Tibial nerve (tissue), 4 donors: ENCODE results near the gene RALY. TPM values are rescaled to one million over a fixed set of nuclear protein-coding genes. Genes with fewer than 3 reads are reported as not detected.

ENCODE experiments used
- DNase-seq, 2 donors: peaks; one replicate each; pipeline ENCODE4 v3.0.0-alpha.2; 2019; ENCODE audit warnings: low spot score in 2 of 2
- H3K27ac ChIP-seq, 4 donors: fragments of 200-600 bp; sonication (generic) in 3 of 4; one replicate each; pipeline ENCODE4 v1.5.1; 2017 to 2019; ENCODE audit warnings: mild to moderate bottlenecking in 1 of 4
- H3K27me3 ChIP-seq, 2 donors: fragments of 200-600 bp; sonication (generic) in 1 of 2; one replicate each; pipeline versions ENCODE4 v1.5.1 to v1.6.0; 2017 to 2019
- H3K36me3 ChIP-seq, 3 donors: fragments of 200-600 bp; sonication (generic); one replicate each; pipeline ENCODE4 v1.5.1; 2018 to 2019
- H3K4me1 ChIP-seq, 4 donors: fragments of 200-600 bp; sonication (generic) in 3 of 4; one replicate each; pipeline ENCODE4 v1.5.1; 2017 to 2019
- H3K4me3 ChIP-seq, 4 donors: fragments of 200-600 bp; sonication (generic) in 3 of 4; one replicate each; pipeline ENCODE4 v1.5.1; 2017 to 2019; ENCODE audit warnings: mild to moderate bottlenecking in 1 of 4, moderate library complexity in 1 of 4
- H3K9me3 ChIP-seq, 4 donors: fragments of 200-600 bp; sonication (generic) in 3 of 4; one replicate each; pipeline ENCODE4 v1.5.1; 2017 to 2019
- EP300 ChIP-seq, 2 donors: sonication (generic); formaldehyde crosslinking; IDR thresholded peaks; one replicate each; pipeline ENCODE4 v1.6.1; 2017; ENCODE audit warnings: antibody characterized with exemption in 2 of 2, mild to moderate bottlenecking in 1 of 2
- POLR2A ChIP-seq, 2 donors: fragments of 450-650 bp; IDR thresholded peaks; one replicate each; pipeline ENCODE4 v1.6.1; 2017; ENCODE audit warnings: antibody characterized with exemption in 2 of 2, mild to moderate bottlenecking in 2 of 2, moderate library complexity in 2 of 2
- WGBS, 2 donors: methylation state at CpG; one replicate each; pipeline ENCODE4 v1.1.5; 2018; 5-methylcytosine and 5-hydroxymethylcytosine counted together
- total RNA-seq, 4 donors: library from RNA; depleted of rRNA; stranded (reverse); fragments of >200 nt; gene quantifications; one replicate each; pipeline ENCODE4 v1.1.0, GENCODE V29; 2016
- TF ChIP-seq, protein P1 (sequence below), 5 experiments: fragments of 200-600 bp in 3 of 5; fragments of 450-650 bp in 2 of 5; sonication (generic) in 3 of 5; IDR thresholded peaks; one replicate each; pipeline ENCODE4 v1.5.1; 2016 to 2019; ENCODE audit warnings: antibody characterized with exemption in 5 of 5, mild to moderate bottlenecking in 3 of 5, moderate library complexity in 2 of 5

RALY gene
- total RNA-seq, 4 donors from 2014 or later, result 69.1 to 107 (median 96.4) TPM

DNA sequence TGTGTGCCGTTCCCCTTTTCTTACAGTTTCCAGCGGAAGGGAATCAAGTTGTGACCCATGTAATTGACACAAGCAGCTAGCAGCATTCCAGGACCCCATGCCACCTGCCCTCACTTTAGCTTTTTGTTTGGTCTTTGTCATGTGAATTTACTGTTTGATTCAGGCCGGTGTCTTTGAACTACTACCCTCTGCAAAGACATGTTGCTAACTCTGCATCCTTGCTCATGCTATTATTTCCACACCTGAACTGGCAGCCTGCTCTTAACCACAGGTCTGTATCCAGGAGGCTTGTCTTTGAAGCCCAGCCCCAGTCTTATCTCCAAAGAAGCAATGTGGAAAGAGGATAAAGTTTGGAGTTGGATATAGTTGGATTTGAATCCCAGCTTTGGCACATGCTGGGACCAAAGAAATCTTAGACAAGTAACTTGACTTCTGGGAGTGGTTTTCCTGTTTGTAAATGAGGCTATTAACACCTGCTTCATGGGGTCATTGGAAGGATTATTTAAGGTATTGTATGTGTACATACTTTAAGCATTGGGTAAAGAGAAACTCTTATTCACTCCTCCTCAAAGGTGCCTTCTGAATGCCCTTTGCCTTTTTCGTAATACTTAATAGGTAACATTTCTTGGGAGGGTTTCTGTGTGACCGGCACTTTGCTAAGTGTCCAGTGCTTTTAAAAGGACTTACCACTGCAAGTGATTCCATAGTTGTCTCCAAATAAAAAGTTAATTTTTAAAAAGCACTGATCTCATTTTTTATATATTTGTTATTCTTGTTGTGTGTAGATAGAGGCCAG, 52.4 kb downstream of the RALY start:
- WGBS, 2 donors, result 85 to 87% methylated on average over 5 of the region's 5 CpGs
- Histone ChIP-seq H3K9me3 (no peaks in the 10 kb centered on the region), H3K27ac (no peak overlapping the region), H3K4me3 (no peak overlapping the region), H3K4me1 (peaks cover 0 to 84% (median 28%) of the 10 kb centered on the region in 4 donors), H3K36me3 (peaks cover 0 to 6% (median 0%) of the 10 kb centered on the region in 3 donors), H3K27me3 (no peaks in the 10 kb centered on the region)
- TF ChIP-seq EP300 (IDR thresholded peaks at IDR 0.05) (no peak), POLR2A (IDR thresholded peaks at IDR 0.05) (no peak)
- TF ChIP-seq, protein P1, sequence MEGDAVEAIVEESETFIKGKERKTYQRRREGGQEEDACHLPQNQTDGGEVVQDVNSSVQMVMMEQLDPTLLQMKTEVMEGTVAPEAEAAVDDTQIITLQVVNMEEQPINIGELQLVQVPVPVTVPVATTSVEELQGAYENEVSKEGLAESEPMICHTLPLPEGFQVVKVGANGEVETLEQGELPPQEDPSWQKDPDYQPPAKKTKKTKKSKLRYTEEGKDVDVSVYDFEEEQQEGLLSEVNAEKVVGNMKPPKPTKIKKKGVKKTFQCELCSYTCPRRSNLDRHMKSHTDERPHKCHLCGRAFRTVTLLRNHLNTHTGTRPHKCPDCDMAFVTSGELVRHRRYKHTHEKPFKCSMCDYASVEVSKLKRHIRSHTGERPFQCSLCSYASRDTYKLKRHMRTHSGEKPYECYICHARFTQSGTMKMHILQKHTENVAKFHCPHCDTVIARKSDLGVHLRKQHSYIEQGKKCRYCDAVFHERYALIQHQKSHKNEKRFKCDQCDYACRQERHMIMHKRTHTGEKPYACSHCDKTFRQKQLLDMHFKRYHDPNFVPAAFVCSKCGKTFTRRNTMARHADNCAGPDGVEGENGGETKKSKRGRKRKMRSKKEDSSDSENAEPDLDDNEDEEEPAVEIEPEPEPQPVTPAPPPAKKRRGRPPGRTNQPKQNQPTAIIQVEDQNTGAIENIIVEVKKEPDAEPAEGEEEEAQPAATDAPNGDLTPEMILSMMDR (IDR thresholded peaks at IDR 0.05), result no peak
- DNase-seq, result no peak

DNA sequence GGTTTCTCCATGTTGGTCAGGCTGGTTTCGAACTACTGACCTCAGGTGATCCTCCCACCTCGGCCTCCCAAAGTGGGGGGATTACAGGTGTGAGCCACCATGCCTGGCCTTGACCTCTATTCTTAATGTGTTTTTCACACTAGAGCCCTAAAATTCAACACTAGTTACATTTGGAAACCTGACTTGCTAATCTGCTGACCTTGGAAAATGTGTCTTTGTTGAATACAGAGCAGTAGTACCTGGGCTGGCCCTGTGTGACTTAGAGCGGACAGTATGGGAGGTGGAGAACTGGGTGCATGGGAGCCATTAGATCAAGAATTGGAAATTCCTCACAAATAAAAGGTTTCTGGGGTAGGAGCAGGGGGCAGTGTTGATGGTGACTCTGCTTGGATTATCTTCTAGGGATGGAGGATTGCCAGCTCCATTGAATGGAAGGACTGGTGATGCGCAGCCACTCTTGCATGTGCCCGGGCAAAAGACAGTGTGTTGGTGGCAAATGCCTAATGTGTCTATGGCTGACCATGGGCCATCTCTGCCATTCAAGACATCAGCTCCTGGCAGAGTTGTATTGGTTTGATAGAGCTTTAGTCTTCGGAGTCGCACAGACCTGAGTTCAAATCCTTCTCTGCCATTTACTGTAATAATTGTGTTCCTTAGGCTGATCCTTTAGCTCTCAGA, 53.4 kb downstream of the RALY start:
- no peaks in the 10 kb centered on the region for H3K9me3 ChIP-seq
- H3K4me1 ChIP-seq, result peaks cover 0 to 87% (median 35%) of the 10 kb centered on the region in 4 donors
- H3K36me3 ChIP-seq, result peaks cover 0 to 6% (median 0%) of the 10 kb centered on the region in 3 donors
- TF ChIP-seq EP300 (IDR thresholded peaks at IDR 0.05) (no peak), POLR2A (IDR thresholded peaks at IDR 0.05) (no peak)
- TF ChIP-seq, protein P1 (IDR thresholded peaks at IDR 0.05), result no peak
- no peak overlapping the region for H3K4me3 ChIP-seq
- H3K27ac ChIP-seq, result no peak overlapping the region
- no peaks in the 10 kb centered on the region for H3K27me3 ChIP-seq
- DNase-seq, result no peak
- 95 to 97% methylated on average over 7 of the region's 7 CpGs for WGBS, 2 donors

DNA sequence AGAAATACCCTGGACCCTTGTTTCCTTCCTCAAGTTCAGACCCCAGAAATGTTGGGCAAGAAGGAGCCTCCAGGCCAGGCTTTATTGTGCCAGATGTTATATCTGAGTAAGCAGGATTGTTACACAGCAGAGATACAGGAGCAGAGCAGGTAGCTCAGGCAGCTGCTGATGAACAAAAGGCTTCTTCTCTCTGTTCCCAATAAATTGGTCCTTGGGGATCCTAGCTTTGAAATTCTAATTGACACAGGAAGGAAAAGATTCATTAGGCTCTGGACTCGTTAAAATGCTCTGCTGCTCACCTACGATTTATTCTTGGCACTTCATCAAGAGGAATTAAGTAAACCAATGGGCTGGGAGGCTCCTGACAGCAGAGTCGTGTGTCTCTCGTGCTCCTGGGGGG, 54.2 kb downstream of the RALY start:
- Histone ChIP-seq H3K4me3 (no peak overlapping the region), H3K27me3 (no peaks in the 10 kb centered on the region), H3K27ac (no peak overlapping the region), H3K36me3 (peaks cover 0 to 6% (median 0%) of the 10 kb centered on the region in 3 donors), H3K9me3 (no peaks in the 10 kb centered on the region), H3K4me1 (peaks cover 0 to 87% (median 35%) of the 10 kb centered on the region in 4 donors)
- TF ChIP-seq POLR2A (IDR thresholded peaks at IDR 0.05), result no peak
- TF ChIP-seq, protein P1 (IDR thresholded peaks at IDR 0.05), result no peak
- TF ChIP-seq EP300 (IDR thresholded peaks at IDR 0.05), result no peak
- 70 to 72% methylated on average over 4 of the region's 4 CpGs for WGBS, 2 donors
- DNase-seq, result no peak

DNA sequence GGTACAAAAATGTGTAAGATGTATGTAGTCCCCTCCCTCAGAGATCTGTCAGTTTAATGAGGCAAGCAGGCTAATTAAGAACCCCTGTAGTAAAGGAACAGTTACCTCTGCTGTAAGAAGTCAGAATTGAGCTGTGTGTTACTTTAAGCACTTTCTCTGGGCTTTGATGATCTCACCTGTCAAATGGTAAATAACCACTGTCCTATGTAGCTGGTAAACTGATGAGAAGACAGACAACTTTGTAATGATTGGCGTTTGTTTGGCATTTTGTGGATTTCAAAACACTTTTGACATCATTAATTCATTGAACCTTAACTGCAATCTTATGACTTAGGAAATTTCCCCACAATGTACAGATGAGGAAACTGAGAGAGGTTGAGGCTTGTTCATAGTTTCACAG, 55.7 kb downstream of the RALY start:
- H3K27ac ChIP-seq, result no peak overlapping the region
- 85 to 92% methylated on average over 1 of the region's 1 CpG for WGBS, 2 donors
- H3K4me3 ChIP-seq, result no peak overlapping the region
- H3K27me3 ChIP-seq, result no peaks in the 10 kb centered on the region
- no peaks in the 10 kb centered on the region for H3K9me3 ChIP-seq
- peaks cover 0 to 5% (median 0%) of the 10 kb centered on the region in 3 donors for H3K36me3 ChIP-seq
- peaks cover 0 to 84% (median 35%) of the 10 kb centered on the region in 4 donors for H3K4me1 ChIP-seq
- no peak for DNase-seq
- TF ChIP-seq POLR2A (IDR thresholded peaks at IDR 0.05) (no peak), EP300 (IDR thresholded peaks at IDR 0.05) (no peak)
- TF ChIP-seq, protein P1 (IDR thresholded peaks at IDR 0.05), result no peak
